ENCODE measurements around the gene ALPK1.

Gene ALPK1

DNA sequence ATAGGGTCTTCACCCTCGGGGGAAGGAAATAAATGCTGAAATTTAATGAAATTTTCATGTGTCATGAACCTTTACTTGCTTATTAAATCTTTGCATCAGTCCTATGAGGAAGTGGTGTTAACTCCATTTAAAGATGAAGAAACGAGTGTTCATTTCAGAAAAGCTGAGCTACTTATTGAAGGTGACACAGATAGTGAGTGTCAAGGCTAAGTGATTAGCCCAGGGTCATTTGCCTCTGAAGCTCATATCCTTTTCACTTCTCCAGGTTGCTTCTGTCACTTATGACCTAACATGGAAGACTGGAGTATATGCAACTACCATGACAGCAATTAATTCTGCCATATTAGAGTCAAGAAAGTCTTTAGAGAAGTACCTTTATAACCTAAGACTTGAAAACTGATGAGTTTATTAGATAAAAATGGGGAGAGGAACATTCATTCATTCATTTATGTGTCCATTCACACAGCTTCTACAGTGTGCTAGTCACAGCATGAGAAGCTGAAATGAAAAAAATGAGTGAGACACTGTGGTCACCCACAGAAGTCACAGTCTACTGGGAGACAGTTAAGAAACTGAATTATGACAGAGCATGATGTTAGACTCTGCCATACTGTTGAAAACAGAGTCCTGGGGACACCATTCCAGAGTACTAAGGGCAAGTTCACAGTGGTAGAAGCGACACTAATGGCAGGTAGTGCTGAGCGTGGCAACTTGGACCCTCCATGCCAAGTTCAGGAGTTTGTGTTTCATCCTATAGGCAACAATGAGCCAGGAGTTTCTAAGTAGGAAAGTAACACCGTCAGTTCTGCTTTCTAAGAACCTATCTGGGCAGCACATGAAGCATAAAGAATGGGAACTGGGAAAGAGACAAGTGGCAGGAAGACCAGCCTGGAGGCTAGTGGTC lies 21.3 kb downstream of the ALPK1 start:
- TF ChIP-seq, protein P1, sequence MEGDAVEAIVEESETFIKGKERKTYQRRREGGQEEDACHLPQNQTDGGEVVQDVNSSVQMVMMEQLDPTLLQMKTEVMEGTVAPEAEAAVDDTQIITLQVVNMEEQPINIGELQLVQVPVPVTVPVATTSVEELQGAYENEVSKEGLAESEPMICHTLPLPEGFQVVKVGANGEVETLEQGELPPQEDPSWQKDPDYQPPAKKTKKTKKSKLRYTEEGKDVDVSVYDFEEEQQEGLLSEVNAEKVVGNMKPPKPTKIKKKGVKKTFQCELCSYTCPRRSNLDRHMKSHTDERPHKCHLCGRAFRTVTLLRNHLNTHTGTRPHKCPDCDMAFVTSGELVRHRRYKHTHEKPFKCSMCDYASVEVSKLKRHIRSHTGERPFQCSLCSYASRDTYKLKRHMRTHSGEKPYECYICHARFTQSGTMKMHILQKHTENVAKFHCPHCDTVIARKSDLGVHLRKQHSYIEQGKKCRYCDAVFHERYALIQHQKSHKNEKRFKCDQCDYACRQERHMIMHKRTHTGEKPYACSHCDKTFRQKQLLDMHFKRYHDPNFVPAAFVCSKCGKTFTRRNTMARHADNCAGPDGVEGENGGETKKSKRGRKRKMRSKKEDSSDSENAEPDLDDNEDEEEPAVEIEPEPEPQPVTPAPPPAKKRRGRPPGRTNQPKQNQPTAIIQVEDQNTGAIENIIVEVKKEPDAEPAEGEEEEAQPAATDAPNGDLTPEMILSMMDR (conservative IDR thresholded peaks at IDR 0.05; ENCODE audit: low read length) = no peak
- no peak overlapping the region for H3K4me3 ChIP-seq (ENCODE audit: low read length)
- DNase-seq (ENCODE audit: low read depth) = no peak

DNA sequence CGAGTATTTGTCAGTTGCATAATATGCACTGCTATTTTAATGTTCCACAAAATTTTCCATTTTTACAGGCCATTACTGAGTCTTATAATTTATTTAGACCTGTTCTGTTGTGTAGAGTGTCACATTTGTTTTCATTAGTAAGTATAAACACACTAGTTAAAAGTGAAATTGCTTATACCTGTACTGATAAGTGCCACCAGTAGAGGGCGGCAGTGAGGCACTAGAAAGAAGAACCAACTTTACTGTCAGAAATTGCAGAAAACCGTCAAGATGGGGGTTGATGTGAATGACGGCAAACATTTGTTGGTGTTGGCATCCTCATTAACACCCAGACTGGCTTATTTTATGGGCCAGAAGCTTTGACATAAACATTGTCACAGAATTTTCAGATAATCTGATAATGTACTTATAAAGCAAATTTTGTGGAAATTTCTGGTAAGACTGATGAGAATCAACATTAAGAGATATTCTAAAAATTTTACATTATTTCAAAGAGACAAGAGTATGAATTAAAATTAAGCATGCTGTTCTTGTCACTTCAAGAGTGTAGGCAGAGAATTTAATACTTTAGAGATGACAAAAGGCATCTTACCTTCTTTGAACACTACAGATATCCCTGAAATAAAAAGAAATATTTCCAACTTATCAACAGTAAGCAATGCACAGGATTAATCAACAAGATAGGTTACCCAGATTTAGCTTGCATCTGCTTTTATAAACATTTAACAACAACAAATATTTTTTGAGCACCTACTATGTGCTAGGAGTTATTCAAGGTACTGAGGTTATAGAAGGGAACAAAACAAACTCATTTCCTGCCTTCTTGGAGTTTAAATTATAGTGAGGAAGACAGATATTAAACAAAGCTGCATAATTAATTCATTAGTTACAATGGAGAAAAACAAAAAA lies 24.9 kb downstream of the ALPK1 start:
- DNase-seq (ENCODE audit: low read depth) = peak; percentile 52
- no peak overlapping the region for H3K4me3 ChIP-seq (ENCODE audit: low read length)

GRCh38 chr4:112322866-112323265 lies 25.7 kb downstream of the ALPK1 start:
- DNase-seq (ENCODE audit: low read depth) = no peak
- TF ChIP-seq, protein P1 (conservative IDR thresholded peaks at IDR 0.05; ENCODE audit: low read length) = no peak
- no peak overlapping the region for H3K4me3 ChIP-seq (ENCODE audit: low read length)

More for the DNA sequence above, 24.9 kb downstream of the ALPK1 start:
- TF ChIP-seq, protein P1 (conservative IDR thresholded peaks at IDR 0.05; ENCODE audit: low read length) = peak; percentile 92

- H3K4me3 ChIP-seq (ENCODE audit: low read length) = no peak overlapping the region
- no peak for DNase-seq (ENCODE audit: low read depth)
- TF ChIP-seq, protein P1 (conservative IDR thresholded peaks at IDR 0.05; ENCODE audit: low read length) = no peak
Observed at GRCh38 chr4:112325530-112325929, 28.4 kb downstream of the ALPK1 start.

DNA sequence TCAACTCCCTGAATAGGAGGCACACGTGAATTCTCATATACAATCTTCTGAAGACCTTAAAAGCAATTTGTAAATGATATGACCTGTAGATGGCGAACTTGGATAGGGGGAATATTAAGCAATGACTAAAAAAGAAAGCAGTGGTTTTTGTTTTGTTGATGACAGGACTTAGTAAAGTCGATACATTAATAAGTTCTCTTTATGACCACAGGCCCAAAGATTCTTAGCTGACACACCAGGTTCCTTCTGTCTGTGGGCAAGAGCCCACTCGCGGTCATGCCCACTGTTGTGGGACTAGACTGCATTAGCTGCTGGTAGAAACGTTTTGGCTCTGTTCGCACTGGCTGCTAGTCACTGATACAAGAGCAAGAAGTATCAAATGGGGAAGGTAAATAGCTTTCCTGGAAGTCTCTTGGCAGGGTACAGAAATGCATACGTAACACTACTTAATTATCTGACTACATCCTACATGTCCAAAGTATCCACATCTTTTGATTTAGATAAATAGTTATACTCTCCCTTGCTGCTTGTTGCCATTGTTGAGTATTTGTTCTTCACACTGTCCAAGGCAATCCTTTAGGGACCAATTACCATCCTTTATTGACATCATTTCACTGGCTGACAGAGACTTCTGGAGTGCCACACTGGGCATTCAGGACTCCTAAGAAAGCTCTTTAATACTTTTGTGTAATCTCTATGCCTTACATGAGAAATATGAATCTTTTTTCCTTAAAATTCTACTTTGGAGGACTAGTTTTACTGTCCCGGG lies 31.0 kb downstream of the ALPK1 start:
- H3K4me3 ChIP-seq (ENCODE audit: low read length) = no peak overlapping the region
- TF ChIP-seq, protein P1 (conservative IDR thresholded peaks at IDR 0.05; ENCODE audit: low read length) = peak; percentile 70
- peak; percentile 60 for DNase-seq (ENCODE audit: low read depth)

GRCh38 chr4:112328734-112329130 lies 31.6 kb downstream of the ALPK1 start:
- no peak overlapping the region for H3K4me3 ChIP-seq (ENCODE audit: low read length)
- no peak for DNase-seq (ENCODE audit: low read depth)
- TF ChIP-seq, protein P1 (conservative IDR thresholded peaks at IDR 0.05; ENCODE audit: low read length) = no peak
